ENCODE results near the gene VASN.

Gene VASN

GRCh38 chr16:4372578-4373355, 1.1 kb downstream of the VASN start:
- no peak for DNase-seq (ENCODE audit: low read depth)

- no peak for DNase-seq (ENCODE audit: low read depth)
Measured at GRCh38 chr16:4373356-4373908, 1.8 kb downstream of the VASN start.

- DNase-seq (ENCODE audit: low read depth): no peak
Measured at GRCh38 chr16:4373909-4374742, 2.5 kb downstream of the VASN start.

- no peak for DNase-seq (ENCODE audit: low read depth)
Measured at GRCh38 chr16:4375717-4376116, 4.1 kb downstream of the VASN start.

- DNase-seq (ENCODE audit: low read depth): no peak
Measured at GRCh38 chr16:4376126-4376892, 4.7 kb downstream of the VASN start.

GRCh38 chr16:4376893-4377572, 5.4 kb downstream of the VASN start:
- DNase-seq (ENCODE audit: low read depth): no peak

GRCh38 chr16:4377573-4378154, 6.0 kb downstream of the VASN start:
- no peak for DNase-seq (ENCODE audit: low read depth)

GRCh38 chr16:4378161-4378666, 6.6 kb downstream of the VASN start:
- no peak for DNase-seq (ENCODE audit: low read depth)

- DNase-seq (ENCODE audit: low read depth): no peak
Measured at GRCh38 chr16:4378999-4379690, 7.5 kb downstream of the VASN start.

GRCh38 chr16:4380119-4381063, 8.7 kb downstream of the VASN start:
- DNase-seq (ENCODE audit: low read depth): no peak

- DNase-seq (ENCODE audit: low read depth): no peak
Measured at GRCh38 chr16:4381072-4381934, 9.7 kb downstream of the VASN start.

- DNase-seq (ENCODE audit: low read depth): no peak
Measured at GRCh38 chr16:4381935-4382794, 10.5 kb downstream of the VASN start.

GRCh38 chr16:4382795-4383357, 11.2 kb downstream of the VASN start:
- no peak for DNase-seq (ENCODE audit: low read depth)

GRCh38 chr16:4383591-4384444, 12.2 kb downstream of the VASN start:
- no peak for DNase-seq (ENCODE audit: low read depth)

- no peak for DNase-seq (ENCODE audit: low read depth)
Measured at GRCh38 chr16:4384509-4384942, 12.9 kb downstream of the VASN start.

Measured in T follicular helper cell (primary cell).